GM23338 (cell line): ENCODE results near the gene CDH9.

ENCODE experiments used
- CTCF ChIP-seq, 2 experiments: fragments of 200-600 bp in 1 of 2; sonication (generic) in 1 of 2; conservative IDR thresholded peaks; 2 replicates each; pipeline versions ENCODE4 v1.5.1 to v1.6.1; 2016 to 2017; ENCODE audit warnings: antibody characterized with exemption in 2 of 2, low read depth in 2 of 2, mild to moderate bottlenecking in 2 of 2, moderate library complexity in 1 of 2
- ETS1 ChIP-seq: IDR thresholded peaks from 2 replicates; pipeline ENCODE4 v1.6.1; 2016; ENCODE audit warnings: antibody characterized with exemption
- EZH2phosphoT487 ChIP-seq: fragments of 200-600 bp; sonication (generic); IDR thresholded peaks from one replicate; pipeline ENCODE4 v1.8.1; 2018; ENCODE audit warnings: antibody characterized with exemption; ENCODE audit not compliant: unreplicated experiment
- JUNB ChIP-seq: IDR thresholded peaks from one replicate; pipeline ENCODE4 v1.6.1; 2016; ENCODE audit warnings: antibody characterized with exemption; ENCODE audit not compliant: unreplicated experiment
- POLR2AphosphoS5 ChIP-seq: IDR thresholded peaks from 2 replicates; pipeline ENCODE4 v1.6.1; 2016; ENCODE audit warnings: antibody characterized with exemption, low read depth
- REST ChIP-seq: IDR thresholded peaks from one replicate; pipeline ENCODE4 v1.6.1; 2018; ENCODE audit warnings: antibody characterized with exemption; ENCODE audit not compliant: unreplicated experiment

GRCh38 chr5:27021471-27021870 lies 16.9 kb downstream of the CDH9 start:
- TF ChIP-seq REST = no peak
- no peak for TF ChIP-seq EZH2phosphoT487
- TF ChIP-seq CTCF (conservative IDR thresholded peaks at IDR 0.05; ENCODE audit: low read depth in 2 of 2) = no peak
- TF ChIP-seq POLR2AphosphoS5 = no peak
- TF ChIP-seq ETS1 = no peak
- TF ChIP-seq JUNB = no peak
